Heart right ventricle (tissue), 16 donors: Measurements from ENCODE around the gene FBXL13. TPM values are rescaled to one million over a fixed set of nuclear protein-coding genes. Genes with fewer than 3 reads are reported as not detected.
"Not testable (repeated sequence)": the region's sequence is repeated elsewhere in the genome, so short reads cannot be mapped to it uniquely, and the experiment has no call there.

ENCODE experiments used
- ATAC-seq, 8 donors: fragments of 200-7000 bp; cut with Tn5 transposase; one replicate each; pipeline ENCODE4 v1.9.1; 2020; ENCODE audit warnings: mild to moderate bottlenecking in 8 of 8, moderate library complexity in 8 of 8, moderate number of reproducible peaks in 1 of 8
- DNase-seq, 2 donors: peaks; one replicate each; pipeline ENCODE4 v3.0.0-alpha.2; 2020
- H3K27ac ChIP-seq, 10 donors: fragments of 200-600 bp; sonication (generic) in 2 of 10; one replicate each; pipeline versions ENCODE4 v1.5.0 to v1.8.0; 2020 to 2022; ENCODE audit warnings: mild to moderate bottlenecking in 3 of 10
- H3K27me3 ChIP-seq, 7 donors: fragments of 200-600 bp; one replicate each; pipeline ENCODE4 v1.8.0; 2021 to 2022; ENCODE audit warnings: mild to moderate bottlenecking in 2 of 7
- H3K36me3 ChIP-seq, 9 donors: fragments of 200-600 bp; sonication (generic) in 1 of 9; one replicate each; pipeline versions ENCODE4 v1.5.0 to v1.8.0; 2020 to 2022; ENCODE audit warnings: mild to moderate bottlenecking in 2 of 9
- H3K4me1 ChIP-seq, 9 donors: fragments of 200-600 bp; sonication (generic) in 1 of 9; one replicate each; pipeline versions ENCODE4 v1.5.0 to v1.8.0; 2020 to 2022; ENCODE audit warnings: mild to moderate bottlenecking in 4 of 9
- H3K4me3 ChIP-seq, 10 donors: fragments of 200-600 bp; sonication (generic) in 2 of 10; one replicate each; pipeline versions ENCODE4 v1.5.0 to v1.8.0; 2020 to 2022; ENCODE audit warnings: mild to moderate bottlenecking in 7 of 10, moderate library complexity in 2 of 10
- H3K9me3 ChIP-seq, 11 donors: fragments of 200-600 bp in 10 of 11; sonication (generic) in 2 of 11; one replicate each; pipeline versions ENCODE4 v1.5.0 to v1.8.0; 2013 to 2022; ENCODE audit warnings: mild to moderate bottlenecking in 2 of 11, control low read depth in 1 of 11, moderate library complexity in 1 of 11
- CTCF ChIP-seq, 9 donors: fragments of 200-600 bp; sonication (generic) in 2 of 9; IDR thresholded peaks; one replicate each; pipeline versions ENCODE4 v1.5.0 to v1.8.0; 2021 to 2022; ENCODE audit warnings: antibody characterized with exemption in 9 of 9, mild to moderate bottlenecking in 5 of 9, moderate library complexity in 1 of 9
- whole genome bisulfite sequencing, 2 donors: extraction: QIAGEN DNeasy Blood & Tissue Kit; methylation state at CpG; one replicate each; pipeline ENCODE4 v1.1.7; 2013; ENCODE audit warnings: inconsistent platforms in 1 of 2; 5-methylcytosine and 5-hydroxymethylcytosine counted together
- intact Hi-C, 10 donors: fragments of 100-400 bp; cut with DNase I; formaldehyde crosslinking; loops; one replicate each; pipeline versions ENCODE4 v1.11.1 to v1.14.2; 2022
- polyA plus RNA-seq, 2 donors: library from polyadenylated mRNA; stranded (reverse); fragments of 200-250 nt; gene quantifications; one replicate each; pipeline ENCODE4 v1.2.3, GENCODE V29; 2013
- total RNA-seq, 10 donors: library from RNA; stranded (reverse); fragmentation: NEBNext Ultra II Directional in 3 of 10; extraction: Animal tissue kit (Norgen Biotek cat#: 25700) in 3 of 10; gene quantifications; one replicate each; pipeline versions ENCODE4 v1.2.1 to v1.2.4, GENCODE V29; 2021 to 2023
- donor health status: Arrhythmogenic right ventricular cardiomyopathy.
- donor health status: ischemic (EF 13 %, LVEDD 7.1; RV severe dilation, severe dysfunction).
- donor health status: healthy with polysubstance abuse.
- donor health status: DM: no; HTN: yes; CAD: no.
- donor health status: DM: no; HTN: no; CAD: no.
- donor health status: ischemic (EF 25% LVEDD 6.9; RV normal size, moderate dysfunction).
- donor health status: ischemic (EF 25% LVEDD 5.7; RV mildly dilated, moderate dysfunction).
- donor health status: healthy.
- donor health status: DM: yes; HTN: yes; CAD: no.
- donor health status: Ischemic cardiomyopathy.
- donor health status: ischemic (EF 35%, LVEDD 5.7; RV mildly dilated, moderate dysfunction).
- donor health status: nonischemic (EF 11% LVEDD 7.7; RV severe dilation, severe dysfunction).
- donor health status: DM: yes; HTN: yes; CAD: no.
- donor health status: PGD.
- donor health status: ischemic (EF 29% LVEDD 5.4; RV normal size, mild dysfunction).
- donor health status: nonischemic (EF 23%, LVEDD 6.1; RV moderate dilation, normal function).

The FBXL13 gene
- total and polyA plus RNA-seq, 12 donors, result 0.12 to 0.87 (median 0.45) TPM; not detected in 1

- peak overlapping the region in 1 of 10 donors; percentile 45 for H3K27ac ChIP-seq
- TF ChIP-seq CTCF (IDR thresholded peaks at IDR 0.05), result no peak
- intact Hi-C loops, result no loop called here
- WGBS, 2 donors, result 89 to 92% methylated on average over 23 of the region's 23 CpGs
- H3K9me3 ChIP-seq, result no peaks in the 10 kb centered on the region
- H3K4me1 ChIP-seq, result peaks cover 0 to 3% (median 0%) of the 10 kb centered on the region in 9 donors
- no peak overlapping the region for H3K4me3 ChIP-seq
- no peaks in the 10 kb centered on the region for H3K36me3 ChIP-seq
- H3K27me3 ChIP-seq, result no peaks in the 10 kb centered on the region
- DNase-seq, result no peak
- ATAC-seq, result no peak
Observed at GRCh38 chr7:102973096-102973802, 101.3 kb downstream of the FBXL13 start.

- H3K27me3 ChIP-seq, result no peaks in the 10 kb centered on the region
- intact Hi-C loops, result no loop called here
- ATAC-seq, result no peak
Observed at GRCh38 chr7:102967798-102968197, 106.8 kb downstream of the FBXL13 start.

GRCh38 chr7:102966465-102966864, 108.1 kb downstream of the FBXL13 start:
- TF ChIP-seq CTCF (IDR thresholded peaks at IDR 0.05), result no peak
- Histone ChIP-seq H3K27me3 (no peaks in the 10 kb centered on the region), H3K36me3 (no peaks in the 10 kb centered on the region), H3K4me1 (no peaks in the 10 kb centered on the region), H3K4me3 (no peak overlapping the region), H3K27ac (no peak overlapping the region), H3K9me3 (peaks cover 0 to 3% (median 0%) of the 10 kb centered on the region in 11 donors)
- WGBS, 2 donors, result 56 to 62% methylated on average over 2 of the region's 2 CpGs
- intact Hi-C loops, result no loop called here
- no peak for DNase-seq
- ATAC-seq, result no peak

More at GRCh38 chr7:102967798-102968197, 106.8 kb downstream of the FBXL13 start:
- H3K9me3 ChIP-seq, result no peaks in the 10 kb centered on the region
- H3K36me3 ChIP-seq, result no peaks in the 10 kb centered on the region
- H3K4me3 ChIP-seq, result no peak overlapping the region
- no peak for TF ChIP-seq CTCF (IDR thresholded peaks at IDR 0.05)
- no peaks in the 10 kb centered on the region for H3K4me1 ChIP-seq
- no peak for DNase-seq
- H3K27ac ChIP-seq, result no peak overlapping the region

- peaks cover 0 to 14% (median 0%) of the 10 kb centered on the region in 11 donors for H3K9me3 ChIP-seq
- 57 to 64% methylated on average over 1 of the region's 2 CpGs for WGBS, 2 donors
- H3K4me3 ChIP-seq, H3K36me3 ChIP-seq, H3K27me3 ChIP-seq, ATAC-seq, DNase-seq, intact Hi-C loops, H3K27ac ChIP-seq, H3K4me1 ChIP-seq: not testable (repeated sequence)
Observed at GRCh38 chr7:102961993-102962392, 112.6 kb downstream of the FBXL13 start.

DNA sequence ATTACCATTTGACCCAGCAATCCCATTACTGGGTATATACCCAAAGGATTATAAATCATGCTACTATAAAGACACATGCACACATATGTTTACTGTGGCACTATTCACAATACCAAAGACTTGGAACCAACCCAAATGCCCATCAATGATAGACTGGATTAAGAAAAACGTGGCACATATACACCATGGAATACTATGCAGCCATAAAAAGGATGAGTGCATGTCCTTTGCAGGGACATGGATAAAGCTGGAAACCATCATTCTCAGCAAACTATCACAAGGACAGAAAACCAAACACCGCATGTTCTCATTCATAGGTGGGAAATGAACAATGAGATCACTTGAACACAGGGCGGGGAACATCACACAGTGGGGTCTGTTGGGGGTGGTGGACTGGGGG, 116.6 kb downstream of the FBXL13 start:
- H3K4me3 ChIP-seq, intact Hi-C loops, DNase-seq, H3K4me1 ChIP-seq, H3K27me3 ChIP-seq, H3K27ac ChIP-seq, ATAC-seq, H3K36me3 ChIP-seq: not testable (repeated sequence)
- 85 to 95% methylated on average over 3 of the region's 3 CpGs for WGBS, 2 donors
- H3K9me3 ChIP-seq, result peaks cover 0 to 49% (median 0%) of the 10 kb centered on the region in 11 donors

DNA sequence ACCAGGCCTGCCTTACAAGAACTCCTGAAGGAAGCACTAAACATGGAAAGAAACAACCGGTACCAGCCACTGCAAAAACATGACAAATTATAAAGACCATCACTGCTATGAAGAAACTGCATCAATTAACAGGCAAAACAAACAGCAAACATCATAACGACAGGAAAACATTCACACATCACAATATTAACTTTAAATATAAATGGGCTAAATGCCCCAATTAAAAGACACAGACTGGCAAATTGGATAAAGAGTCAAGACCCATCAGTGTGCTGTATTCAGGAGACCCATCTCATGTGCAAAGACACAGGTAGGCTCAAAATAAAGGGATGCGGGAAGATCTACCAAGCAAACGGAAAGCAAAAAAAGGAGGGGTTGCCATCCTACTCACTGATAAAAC, 120.2 kb downstream of the FBXL13 start:
- H3K4me3 ChIP-seq, H3K27ac ChIP-seq, ATAC-seq, H3K36me3 ChIP-seq, intact Hi-C loops, DNase-seq, H3K27me3 ChIP-seq, H3K4me1 ChIP-seq: not testable (repeated sequence)
- 81 to 98% methylated on average over 4 of the region's 4 CpGs for WGBS, 2 donors
- H3K9me3 ChIP-seq, result peaks cover 0 to 46% (median 0%) of the 10 kb centered on the region in 11 donors
